ENCODE results near the gene SMURF2.

DNA sequence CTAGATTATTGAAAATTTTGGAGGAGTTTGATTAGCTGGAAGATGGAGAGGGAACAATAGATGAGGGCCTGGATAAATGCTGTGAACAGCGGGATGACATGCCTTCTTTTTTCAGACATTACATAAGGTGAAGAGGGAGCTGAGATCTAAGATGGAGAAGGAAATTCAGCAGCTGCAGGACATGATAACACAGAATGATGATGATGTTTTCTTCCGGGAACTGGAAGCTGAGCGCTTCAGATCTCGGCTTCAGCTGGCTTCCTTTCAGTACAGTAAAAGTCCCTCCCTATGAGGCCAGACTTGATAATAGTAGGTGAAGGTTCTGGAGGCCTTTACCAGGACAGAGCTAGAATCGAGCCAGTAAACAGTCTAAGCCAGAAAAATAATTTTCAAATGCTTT, 124.6 kb downstream of the SMURF2 start:
- no peak for TF ChIP-seq POLR2A (IDR thresholded peaks at IDR 0.05)
- no peak for TF ChIP-seq POLR2AphosphoS5 (IDR thresholded peaks at IDR 0.05)
- TF ChIP-seq, protein P1, sequence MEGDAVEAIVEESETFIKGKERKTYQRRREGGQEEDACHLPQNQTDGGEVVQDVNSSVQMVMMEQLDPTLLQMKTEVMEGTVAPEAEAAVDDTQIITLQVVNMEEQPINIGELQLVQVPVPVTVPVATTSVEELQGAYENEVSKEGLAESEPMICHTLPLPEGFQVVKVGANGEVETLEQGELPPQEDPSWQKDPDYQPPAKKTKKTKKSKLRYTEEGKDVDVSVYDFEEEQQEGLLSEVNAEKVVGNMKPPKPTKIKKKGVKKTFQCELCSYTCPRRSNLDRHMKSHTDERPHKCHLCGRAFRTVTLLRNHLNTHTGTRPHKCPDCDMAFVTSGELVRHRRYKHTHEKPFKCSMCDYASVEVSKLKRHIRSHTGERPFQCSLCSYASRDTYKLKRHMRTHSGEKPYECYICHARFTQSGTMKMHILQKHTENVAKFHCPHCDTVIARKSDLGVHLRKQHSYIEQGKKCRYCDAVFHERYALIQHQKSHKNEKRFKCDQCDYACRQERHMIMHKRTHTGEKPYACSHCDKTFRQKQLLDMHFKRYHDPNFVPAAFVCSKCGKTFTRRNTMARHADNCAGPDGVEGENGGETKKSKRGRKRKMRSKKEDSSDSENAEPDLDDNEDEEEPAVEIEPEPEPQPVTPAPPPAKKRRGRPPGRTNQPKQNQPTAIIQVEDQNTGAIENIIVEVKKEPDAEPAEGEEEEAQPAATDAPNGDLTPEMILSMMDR (IDR thresholded peaks at IDR 0.05), result no peak
